ENCODE results near the gene ICA1.

ICA1 gene

GRCh38 chr7:8227261-8227660 lies 34.7 kb downstream of the ICA1 start:
- no peak for DNase-seq (ENCODE audit: low spot score)

GRCh38 chr7:8226501-8226900 lies 35.5 kb downstream of the ICA1 start:
- DNase-seq (ENCODE audit: low spot score) = no peak

DNA sequence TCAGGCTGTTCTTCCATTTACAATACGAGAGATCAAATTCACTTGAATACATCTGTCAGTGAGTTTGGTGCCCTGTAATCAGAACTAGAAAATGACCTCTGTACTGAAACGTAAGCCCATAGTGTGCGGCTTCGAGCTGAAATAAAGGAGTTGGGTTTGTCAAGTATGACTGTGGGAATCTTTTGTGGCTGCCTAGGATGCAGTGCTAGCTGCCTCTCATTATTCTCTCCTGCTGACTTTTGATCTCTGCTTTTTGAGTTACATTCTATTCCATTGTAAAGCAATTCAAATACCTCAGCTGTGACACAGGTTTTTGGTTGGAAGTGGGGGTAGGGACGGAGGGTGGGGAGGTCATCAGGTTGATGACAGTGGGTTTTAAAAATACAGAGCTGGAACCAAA lies 40.4 kb downstream of the ICA1 start:
- DNase-seq (ENCODE audit: low spot score) = no peak

- no peak for DNase-seq (ENCODE audit: low spot score)
These were observed 40.9 kb downstream of the ICA1 start for GRCh38 chr7:8221101-8221495.

DNA sequence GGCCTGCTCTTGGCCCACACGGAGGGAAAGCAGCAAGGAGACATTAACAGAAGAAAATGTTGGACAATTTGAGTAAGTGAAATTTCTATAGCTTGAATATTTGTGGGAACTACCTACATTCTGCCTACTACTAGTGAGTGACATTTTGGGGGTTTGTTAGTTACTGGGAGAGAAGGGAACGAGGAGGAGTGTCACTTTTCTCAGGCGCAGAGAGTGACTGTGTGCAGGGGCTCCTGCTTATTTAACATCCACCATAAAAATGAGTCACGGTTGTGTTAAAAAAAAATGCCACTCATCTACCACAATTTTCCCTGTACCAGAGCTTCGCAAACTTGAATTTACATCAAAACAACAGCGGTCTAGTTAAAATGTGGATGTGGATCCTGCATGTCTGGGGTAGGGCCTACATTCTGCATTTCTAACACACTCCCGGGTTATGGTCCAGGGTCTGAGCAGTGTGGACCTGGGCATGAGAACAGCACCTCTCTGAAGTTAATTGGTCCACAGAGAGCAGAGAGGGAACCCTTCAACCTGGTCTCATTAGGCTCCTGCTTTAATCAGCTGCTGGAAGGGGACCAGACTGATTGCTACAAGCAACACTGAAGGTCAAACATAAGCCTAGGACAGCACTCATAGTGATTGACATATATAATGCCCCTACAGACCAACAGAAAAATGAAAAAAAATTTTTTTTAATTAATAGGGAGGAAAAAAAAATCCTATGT lies 41.4 kb downstream of the ICA1 start:
- no peak for DNase-seq (ENCODE audit: low spot score)

DNA sequence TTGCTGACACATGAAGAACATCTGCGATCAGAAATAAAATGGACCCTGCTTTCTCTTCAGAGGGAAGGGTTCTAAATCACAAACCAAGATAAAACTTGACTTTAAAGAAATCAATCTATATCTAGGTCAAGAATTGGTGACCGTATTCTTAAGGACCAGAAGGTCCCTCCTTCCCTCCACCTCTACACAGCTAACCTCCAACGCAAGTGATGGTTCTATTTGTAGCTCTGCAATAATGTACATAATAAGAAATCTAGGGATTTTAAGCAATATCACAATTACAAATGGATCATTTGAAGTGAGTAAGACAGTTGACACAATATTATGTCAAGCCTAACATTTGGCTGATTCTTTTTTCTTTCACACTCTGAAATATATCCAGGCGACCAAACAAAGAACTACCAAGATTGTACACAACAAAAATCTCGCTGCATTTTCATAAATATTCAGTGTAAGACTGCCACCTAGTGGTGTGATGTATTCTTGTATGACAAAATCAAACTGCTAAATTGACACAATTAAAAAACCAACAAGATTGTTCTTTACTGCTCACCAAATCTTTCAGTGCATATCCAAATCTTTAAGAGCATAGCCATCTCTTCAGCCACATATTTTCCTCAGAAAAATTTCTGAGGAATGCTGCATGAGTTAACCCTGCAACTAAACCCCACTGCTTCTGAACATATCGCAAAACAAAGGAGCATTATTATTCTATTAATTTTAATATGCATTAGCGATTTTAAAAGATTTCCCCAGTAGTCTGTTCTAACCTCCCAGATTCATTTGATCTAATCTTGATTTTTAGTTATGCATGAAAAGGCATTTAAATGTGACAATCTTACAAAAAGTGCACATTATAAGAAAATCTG lies 44.5 kb downstream of the ICA1 start:
- DNase-seq (ENCODE audit: low spot score) = peak; percentile 79

- no peak for DNase-seq (ENCODE audit: low spot score)
These were observed 45.7 kb downstream of the ICA1 start for GRCh38 chr7:8216334-8216690.

DNA sequence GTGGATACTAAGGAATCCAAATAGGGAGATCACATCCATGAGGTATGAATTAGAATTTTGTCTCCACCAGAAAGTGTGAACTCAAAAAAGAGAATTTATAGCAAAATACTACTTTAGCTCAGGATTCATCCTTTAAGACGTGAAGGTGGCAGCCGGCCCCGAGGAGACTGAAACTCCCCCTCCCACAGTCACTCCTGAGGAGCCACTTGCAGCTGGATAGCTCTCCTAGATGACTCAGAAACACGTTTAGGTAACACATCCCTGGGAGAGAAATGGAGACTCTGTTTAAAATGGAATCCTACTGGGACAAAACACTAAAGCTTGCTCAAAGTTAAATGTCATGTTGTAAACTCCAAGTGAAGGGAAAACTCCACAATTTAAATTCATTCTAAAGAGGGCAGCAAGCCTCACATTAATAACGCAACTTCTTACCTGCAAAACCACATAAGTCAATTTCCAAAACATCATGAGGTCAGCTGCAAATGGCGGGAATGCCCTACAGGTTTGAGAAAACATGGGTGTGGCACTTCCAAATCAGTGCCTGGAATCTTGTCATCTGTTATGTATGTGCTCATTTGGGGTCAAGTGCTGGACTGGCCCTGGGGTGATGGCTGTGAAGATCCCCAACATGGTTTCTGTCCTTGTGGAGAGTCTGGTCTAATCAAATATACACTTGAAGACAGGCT lies 46.2 kb downstream of the ICA1 start:
- DNase-seq (ENCODE audit: low spot score) = no peak

GRCh38 chr7:8214244-8214824 lies 47.6 kb downstream of the ICA1 start:
- DNase-seq (ENCODE audit: low spot score) = no peak

DNA sequence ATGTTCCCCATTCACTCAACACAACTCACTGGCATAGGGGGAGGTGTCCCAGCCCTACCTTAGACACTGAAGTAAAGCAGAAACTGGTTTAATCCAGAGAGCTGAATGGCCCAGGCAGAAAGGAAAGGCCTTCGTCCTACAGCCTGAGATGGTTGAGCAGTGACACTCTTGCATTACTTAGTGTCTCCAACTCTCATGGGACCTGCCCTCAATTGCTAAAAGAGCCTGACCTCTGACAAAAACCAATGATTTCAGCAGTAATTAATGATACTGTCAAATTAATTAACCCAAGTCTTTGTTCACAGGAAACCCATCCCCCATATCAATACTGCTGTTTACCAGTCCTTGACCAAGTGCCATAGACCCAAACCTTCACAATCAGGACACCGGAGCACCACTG lies 48.6 kb downstream of the ICA1 start:
- no peak for DNase-seq (ENCODE audit: low spot score)

DNA sequence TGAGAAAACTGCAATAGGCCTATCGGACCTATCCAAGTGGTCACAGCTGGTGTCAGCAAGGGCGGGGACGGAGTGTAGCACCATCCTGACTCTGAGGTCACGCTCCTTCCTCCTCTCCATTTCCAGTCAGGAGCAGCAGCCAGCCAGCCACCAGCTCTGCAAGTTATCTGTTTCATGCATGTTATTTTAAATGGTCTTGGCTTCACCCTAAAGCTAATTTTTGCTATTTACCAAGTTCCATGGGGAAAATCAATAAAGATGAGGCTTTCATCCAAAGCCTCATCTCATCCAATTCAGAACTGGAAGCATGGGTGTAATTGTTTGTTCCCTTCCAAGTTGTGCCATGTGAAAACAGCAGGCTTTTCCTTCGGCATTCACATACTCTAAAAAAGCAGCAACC lies 49.3 kb downstream of the ICA1 start:
- DNase-seq (ENCODE audit: low spot score) = no peak

- no peak for DNase-seq (ENCODE audit: low spot score)
These were observed 50.3 kb downstream of the ICA1 start for GRCh38 chr7:8211725-8212096.

DNA sequence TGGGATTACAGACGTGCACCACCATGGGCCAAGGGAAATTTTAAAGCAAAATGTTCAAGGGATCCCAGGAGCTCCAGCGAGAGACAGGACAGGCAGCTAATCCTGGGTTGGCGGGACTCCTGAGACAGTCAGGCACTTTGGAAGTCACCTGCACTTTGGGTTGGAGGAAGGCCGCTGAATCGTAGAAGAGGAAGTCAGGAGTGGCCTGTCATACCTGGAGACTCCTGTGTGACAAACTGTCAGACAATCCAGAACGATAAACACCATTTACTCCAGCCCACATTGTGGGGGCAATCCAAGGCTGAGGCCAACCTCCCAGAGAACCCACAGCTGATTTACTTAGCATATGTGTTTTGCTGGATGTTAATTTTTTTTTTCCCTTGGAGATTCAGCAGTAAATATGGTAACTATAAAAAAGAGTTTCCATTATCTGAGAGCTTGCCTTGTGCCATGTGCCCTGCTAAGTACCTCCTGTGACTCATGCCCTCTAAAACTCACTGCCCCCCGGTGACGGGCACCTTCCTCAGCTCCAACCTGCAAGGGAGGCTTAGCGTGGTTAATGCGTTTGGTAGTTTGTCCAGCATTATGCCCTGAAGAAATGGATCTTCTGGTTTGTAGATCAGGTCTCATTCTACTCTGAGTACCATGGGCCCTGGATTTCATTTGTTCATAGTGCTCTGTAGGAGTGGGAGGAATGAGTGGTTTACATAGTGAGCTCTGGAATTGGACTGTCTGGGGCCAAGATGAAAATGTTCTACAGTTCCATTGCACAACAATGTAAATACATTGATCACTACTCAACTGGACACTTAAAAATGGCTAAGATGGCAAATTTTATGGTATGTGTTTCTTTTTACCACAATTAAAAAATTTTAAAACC lies 50.9 kb downstream of the ICA1 start:
- no peak for DNase-seq (ENCODE audit: low spot score)

GRCh38 chr7:8209353-8209752 lies 52.6 kb downstream of the ICA1 start:
- DNase-seq (ENCODE audit: low spot score) = no peak

DNA sequence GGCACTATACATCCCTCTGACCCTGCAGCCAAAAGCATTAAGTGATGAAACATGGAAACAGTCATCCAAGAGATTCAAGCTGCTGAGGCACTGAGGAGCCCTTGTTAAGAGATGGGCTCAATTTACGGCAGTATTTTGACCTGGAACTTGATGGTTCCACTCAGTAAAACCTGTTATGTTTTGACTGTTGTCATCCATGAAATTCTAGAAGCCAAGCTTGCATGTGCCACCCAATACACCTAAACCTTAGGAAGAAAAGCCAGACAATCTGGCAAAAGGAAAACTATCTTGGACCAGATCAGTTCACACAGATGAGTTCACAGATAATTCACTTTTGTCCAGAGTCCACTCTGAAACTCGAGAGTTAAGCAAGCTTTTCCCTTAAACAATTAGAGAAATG lies 53.2 kb downstream of the ICA1 start:
- DNase-seq (ENCODE audit: low spot score) = no peak

GRCh38 chr7:8206956-8207355 lies 55.0 kb downstream of the ICA1 start:
- DNase-seq (ENCODE audit: low spot score) = no peak

- DNase-seq (ENCODE audit: low spot score) = no peak
These were observed 56.4 kb downstream of the ICA1 start for GRCh38 chr7:8205537-8205936.

DNA sequence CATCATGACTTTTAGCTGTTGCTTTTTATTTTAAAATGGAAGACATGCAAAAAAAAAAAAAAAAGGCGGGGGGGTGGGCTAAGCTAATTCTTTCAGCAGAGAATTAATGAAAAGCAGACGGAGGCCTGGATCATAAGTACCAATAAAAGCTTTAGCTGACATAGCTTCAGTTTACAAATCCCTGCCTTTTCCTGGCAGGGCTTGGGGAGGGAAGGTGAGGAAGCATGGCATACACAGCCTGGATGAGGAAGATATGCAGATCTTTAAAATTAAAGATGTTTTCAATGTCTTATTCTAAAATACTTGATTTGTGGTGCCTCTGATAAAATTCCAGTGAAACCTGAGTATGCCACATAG lies 57.0 kb downstream of the ICA1 start:
- DNase-seq (ENCODE audit: low spot score) = no peak

GRCh38 chr7:8204339-8205030 lies 57.5 kb downstream of the ICA1 start:
- DNase-seq (ENCODE audit: low spot score) = no peak

- no peak for DNase-seq (ENCODE audit: low spot score)
These were observed 60.0 kb downstream of the ICA1 start for GRCh38 chr7:8201846-8202441.

DNA sequence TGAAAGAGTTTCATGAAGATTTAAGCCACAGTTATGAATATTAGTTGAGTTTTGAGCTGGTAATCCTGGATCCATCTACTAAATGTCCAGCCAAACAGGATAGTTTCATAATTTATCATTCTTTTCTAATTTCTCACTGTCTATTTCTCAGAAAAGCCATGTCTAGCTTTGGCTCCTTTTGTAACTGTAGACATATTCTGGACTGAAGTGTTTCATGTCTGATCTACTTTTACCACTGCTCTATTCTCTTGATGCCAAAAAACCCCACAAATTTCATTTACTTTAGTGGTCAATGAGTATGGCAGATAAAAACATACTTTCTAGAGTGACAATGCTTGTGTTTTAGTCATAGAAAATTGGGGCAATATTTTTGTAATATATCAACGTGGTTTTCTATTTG lies 61.2 kb downstream of the ICA1 start:
- DNase-seq (ENCODE audit: low spot score) = no peak

Measured in LoVo (cell line).